Ectodermal cell (in vitro differentiated cells): Measurements from ENCODE around the gene TSPO.
A peak's percentile ranks its signal among the peaks of the same experiment; 100 is the strongest.

Source experiments
- H3K27ac ChIP-seq: 2 replicates; pipeline ENCODE4 v1.7.0; 2013; ENCODE audit warnings: mild to moderate bottlenecking, low read depth, low read length; ENCODE audit not compliant: insufficient read depth, poor library complexity, severe bottlenecking
- H3K27me3 ChIP-seq: 2 replicates; pipeline ENCODE4 v1.7.0; 2013; ENCODE audit warnings: mild to moderate bottlenecking, low read length; ENCODE audit not compliant: insufficient read depth, control insufficient read depth, poor library complexity, severe bottlenecking
- H3K36me3 ChIP-seq: one replicate; pipeline ENCODE4 v1.7.0; 2013; ENCODE audit warnings: low read length; ENCODE audit not compliant: control insufficient read depth, insufficient read depth
- H3K4me1 ChIP-seq: one replicate; pipeline ENCODE4 v1.7.0; 2013; ENCODE audit warnings: low read length; ENCODE audit not compliant: control insufficient read depth, insufficient read depth
- H3K4me3 ChIP-seq: 2 replicates; pipeline ENCODE4 v1.7.0; 2013; ENCODE audit warnings: low read depth, low read length, control low read depth; ENCODE audit not compliant: insufficient read depth
- H3K9me3 ChIP-seq: 2 replicates; pipeline ENCODE4 v1.7.0; 2013; ENCODE audit warnings: mild to moderate bottlenecking, low read length, moderate library complexity; ENCODE audit not compliant: control insufficient read depth
- WGBS, 2 experiments: methylation state at CpG; one replicate each; pipeline ENCODE4 v1.1.7; 2013; ENCODE audit warnings: missing lambda C conversion rate in 2 of 2; 5-methylcytosine and 5-hydroxymethylcytosine counted together

Gene TSPO

GRCh38 chr22:43176090-43176489 is 24.7 kb downstream of the TSPO start:
- H3K4me1 ChIP-seq, result no peaks in the 10 kb centered on the region
- peaks cover 39% of the 10 kb centered on the region for H3K36me3 ChIP-seq
- WGBS, 2 experiments, result 92 to 93% methylated on average over 15 of the region's 15 CpGs
- no peak overlapping the region for H3K27ac ChIP-seq
- no peak overlapping the region for H3K4me3 ChIP-seq
- no peaks in the 10 kb centered on the region for H3K9me3 ChIP-seq
- no peaks in the 10 kb centered on the region for H3K27me3 ChIP-seq

GRCh38 chr22:43177479-43177878 is 26.1 kb downstream of the TSPO start:
- H3K36me3 ChIP-seq, result peaks cover 37% of the 10 kb centered on the region
- H3K4me1 ChIP-seq, result no peaks in the 10 kb centered on the region
- no peak overlapping the region for H3K4me3 ChIP-seq
- WGBS, 2 experiments, result 92 to 95% methylated on average over 7 of the region's 7 CpGs
- no peak overlapping the region for H3K27ac ChIP-seq
- no peaks in the 10 kb centered on the region for H3K27me3 ChIP-seq
- H3K9me3 ChIP-seq, result no peaks in the 10 kb centered on the region

GRCh38 chr22:43179146-43179910 is 28.0 kb downstream of the TSPO start:
- no peaks in the 10 kb centered on the region for H3K9me3 ChIP-seq
- H3K27me3 ChIP-seq, result no peaks in the 10 kb centered on the region
- no peaks in the 10 kb centered on the region for H3K4me1 ChIP-seq
- no peak overlapping the region for H3K27ac ChIP-seq
- 97% methylated on average over 25 of the region's 25 CpGs for WGBS, 2 experiments
- H3K4me3 ChIP-seq, result no peak overlapping the region
- peaks cover 27% of the 10 kb centered on the region for H3K36me3 ChIP-seq

GRCh38 chr22:43179911-43180195 is 28.5 kb downstream of the TSPO start:
- Histone ChIP-seq H3K4me3 (no peak overlapping the region), H3K9me3 (no peaks in the 10 kb centered on the region), H3K4me1 (no peaks in the 10 kb centered on the region), H3K27me3 (no peaks in the 10 kb centered on the region), H3K36me3 (peaks cover 23% of the 10 kb centered on the region), H3K27ac (no peak overlapping the region)
- WGBS, 2 experiments, result 95 to 96% methylated on average over 15 of the region's 15 CpGs

GRCh38 chr22:43180670-43181069 is 29.3 kb downstream of the TSPO start:
- no peak overlapping the region for H3K4me3 ChIP-seq
- H3K9me3 ChIP-seq, result no peaks in the 10 kb centered on the region
- H3K36me3 ChIP-seq, result peaks cover 20% of the 10 kb centered on the region
- H3K27me3 ChIP-seq, result no peaks in the 10 kb centered on the region
- H3K27ac ChIP-seq, result no peak overlapping the region
- 95 to 96% methylated on average over 15 of the region's 15 CpGs for WGBS, 2 experiments
- H3K4me1 ChIP-seq, result peaks cover 5% of the 10 kb centered on the region

- no peaks in the 10 kb centered on the region for H3K9me3 ChIP-seq
- H3K4me1 ChIP-seq, result peaks cover 10% of the 10 kb centered on the region
- H3K36me3 ChIP-seq, result peaks cover 20% of the 10 kb centered on the region
- no peak overlapping the region for H3K4me3 ChIP-seq
- 94% methylated on average over 13 of the region's 13 CpGs for WGBS, 2 experiments
- no peaks in the 10 kb centered on the region for H3K27me3 ChIP-seq
- H3K27ac ChIP-seq, result no peak overlapping the region
These were observed 30.1 kb downstream of the TSPO start for GRCh38 chr22:43181321-43182076.

- no peak overlapping the region for H3K4me3 ChIP-seq
- no peaks in the 10 kb centered on the region for H3K27me3 ChIP-seq
- no peak overlapping the region for H3K27ac ChIP-seq
- no peaks in the 10 kb centered on the region for H3K9me3 ChIP-seq
- peaks cover 20% of the 10 kb centered on the region for H3K36me3 ChIP-seq
- 95 to 96% methylated on average over 10 of the region's 10 CpGs for WGBS, 2 experiments
- H3K4me1 ChIP-seq, result peaks cover 10% of the 10 kb centered on the region
These were observed 30.8 kb downstream of the TSPO start for GRCh38 chr22:43182118-43182517.

- WGBS, 2 experiments, result 95 to 98% methylated on average over 17 of the region's 17 CpGs
- H3K4me3 ChIP-seq, result no peak overlapping the region
- H3K36me3 ChIP-seq, result peaks cover 20% of the 10 kb centered on the region
- H3K9me3 ChIP-seq, result no peaks in the 10 kb centered on the region
- H3K27ac ChIP-seq, result no peak overlapping the region
- H3K27me3 ChIP-seq, result no peaks in the 10 kb centered on the region
- H3K4me1 ChIP-seq, result peaks cover 10% of the 10 kb centered on the region
These were observed 31.4 kb downstream of the TSPO start for GRCh38 chr22:43182726-43183125.

GRCh38 chr22:43183496-43184277 is 32.3 kb downstream of the TSPO start:
- WGBS, 2 experiments, result 94 to 97% methylated on average over 12 of the region's 12 CpGs

GRCh38 chr22:43185860-43186261 is 34.5 kb downstream of the TSPO start:
- Histone ChIP-seq H3K4me1 (peaks cover 15% of the 10 kb centered on the region), H3K27me3 (no peaks in the 10 kb centered on the region), H3K27ac (no peak overlapping the region), H3K9me3 (no peaks in the 10 kb centered on the region), H3K4me3 (peak overlapping the region; percentile 49), H3K36me3 (no peaks in the 10 kb centered on the region)
- WGBS, 2 experiments, result 24 to 26% methylated on average over 11 to 12 of the region's 12 CpGs

More at GRCh38 chr22:43183496-43184277, 32.3 kb downstream of the TSPO start:
- H3K9me3 ChIP-seq, result no peaks in the 10 kb centered on the region
- peaks cover 10% of the 10 kb centered on the region for H3K4me1 ChIP-seq
- H3K36me3 ChIP-seq, result peaks cover 16% of the 10 kb centered on the region
- H3K4me3 ChIP-seq, result no peak overlapping the region
- no peaks in the 10 kb centered on the region for H3K27me3 ChIP-seq
- H3K27ac ChIP-seq, result no peak overlapping the region
